NOMO-1 treated with DMSO at 0.1 percent for 48 hours (cell line): Measurements from ENCODE around the gene SCO2.
A peak's percentile ranks its signal among the peaks of the same experiment; 100 is the strongest.

Source experiments
- DNase-seq: peaks from one replicate; lab custom pipeline; 2025; ENCODE audit not compliant: unreplicated experiment; lab: John Stamatoyannopoulos, UW

The SCO2 gene

DNA sequence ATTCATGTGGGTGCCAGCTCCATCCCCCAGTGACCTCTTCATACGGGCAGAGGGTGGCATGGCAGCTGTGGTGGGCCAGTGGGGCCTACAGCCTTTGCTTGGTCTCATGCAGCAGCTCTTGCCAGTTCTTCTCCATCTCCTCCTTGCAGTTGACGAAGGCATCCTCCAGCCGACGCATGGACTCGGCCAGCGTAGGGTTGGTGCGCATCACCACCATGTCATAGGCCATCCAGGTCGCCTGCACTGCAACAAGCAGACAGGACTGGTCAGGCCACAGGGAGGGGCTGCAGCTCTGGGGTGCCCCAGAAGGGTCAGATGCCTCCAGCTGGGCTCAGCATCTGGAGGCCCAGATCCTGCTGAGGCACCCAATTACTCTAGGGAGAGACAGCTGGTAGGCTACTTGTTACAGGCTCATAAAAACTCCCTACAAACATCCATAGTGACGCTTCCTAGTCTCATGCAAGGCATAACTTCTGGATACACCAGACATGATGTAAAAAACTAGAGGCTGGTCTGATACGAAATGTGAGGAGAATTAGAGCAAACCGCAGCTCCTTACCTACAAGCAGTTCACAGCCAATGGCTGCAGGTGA is 25.9 kb upstream of the SCO2 start:
- no peak for DNase-seq

DNA sequence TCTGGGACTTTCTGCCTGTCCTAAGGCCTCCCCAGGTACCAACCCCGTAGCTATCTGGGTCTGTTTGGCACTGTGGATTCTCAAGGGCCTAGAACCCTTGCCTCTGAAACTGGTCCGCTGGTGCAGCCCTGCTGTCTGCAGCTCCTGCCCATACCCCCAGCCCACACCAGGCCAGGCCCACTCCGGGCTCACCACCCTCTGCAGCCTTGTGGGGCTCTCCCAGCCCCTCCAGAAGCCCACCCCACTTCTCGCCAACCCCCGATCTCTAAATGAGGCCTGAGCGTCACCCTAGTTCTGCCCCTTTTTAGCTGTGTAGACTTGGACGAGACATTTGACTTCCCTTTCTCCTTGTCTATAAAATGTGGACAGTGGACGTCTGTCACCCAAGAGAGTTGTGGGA is 25.0 kb upstream of the SCO2 start:
- DNase-seq: no peak

DNA sequence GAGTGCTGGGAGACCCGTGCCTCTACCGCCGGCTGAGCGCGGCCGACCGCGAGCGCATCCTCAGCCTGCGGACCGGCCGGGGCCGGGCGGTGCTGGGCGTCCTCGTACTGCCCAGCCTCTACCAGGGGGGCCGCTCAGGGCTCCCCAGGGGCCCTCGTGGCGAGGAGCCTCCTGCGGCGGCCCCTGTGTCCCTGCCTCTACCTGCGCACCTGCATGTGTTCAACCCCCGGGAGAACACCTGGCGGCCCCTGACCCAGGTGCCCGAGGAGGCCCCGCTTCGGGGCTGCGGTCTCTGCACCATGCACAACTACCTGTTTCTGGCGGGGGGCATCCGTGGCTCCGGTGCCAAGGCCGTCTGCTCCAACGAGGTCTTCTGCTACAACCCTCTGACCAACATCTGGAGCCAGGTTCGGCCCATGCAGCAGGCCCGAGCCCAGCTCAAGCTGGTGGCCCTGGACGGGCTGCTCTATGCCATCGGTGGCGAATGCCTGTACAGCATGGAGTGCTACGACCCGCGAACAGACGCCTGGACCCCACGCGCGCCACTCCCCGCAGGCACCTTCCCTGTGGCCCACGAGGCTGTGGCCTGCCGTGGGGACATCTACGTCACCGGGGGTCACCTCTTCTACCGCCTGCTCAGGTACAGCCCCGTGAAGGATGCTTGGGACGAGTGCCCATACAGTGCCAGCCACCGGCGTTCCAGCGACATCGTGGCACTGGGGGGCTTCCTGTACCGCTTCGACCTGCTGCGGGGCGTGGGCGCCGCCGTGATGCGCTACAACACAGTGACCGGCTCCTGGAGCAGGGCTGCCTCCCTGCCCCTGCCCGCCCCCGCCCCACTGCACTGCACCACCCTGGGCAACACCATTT is 23.8 kb upstream of the SCO2 start:
- no peak for DNase-seq

DNA sequence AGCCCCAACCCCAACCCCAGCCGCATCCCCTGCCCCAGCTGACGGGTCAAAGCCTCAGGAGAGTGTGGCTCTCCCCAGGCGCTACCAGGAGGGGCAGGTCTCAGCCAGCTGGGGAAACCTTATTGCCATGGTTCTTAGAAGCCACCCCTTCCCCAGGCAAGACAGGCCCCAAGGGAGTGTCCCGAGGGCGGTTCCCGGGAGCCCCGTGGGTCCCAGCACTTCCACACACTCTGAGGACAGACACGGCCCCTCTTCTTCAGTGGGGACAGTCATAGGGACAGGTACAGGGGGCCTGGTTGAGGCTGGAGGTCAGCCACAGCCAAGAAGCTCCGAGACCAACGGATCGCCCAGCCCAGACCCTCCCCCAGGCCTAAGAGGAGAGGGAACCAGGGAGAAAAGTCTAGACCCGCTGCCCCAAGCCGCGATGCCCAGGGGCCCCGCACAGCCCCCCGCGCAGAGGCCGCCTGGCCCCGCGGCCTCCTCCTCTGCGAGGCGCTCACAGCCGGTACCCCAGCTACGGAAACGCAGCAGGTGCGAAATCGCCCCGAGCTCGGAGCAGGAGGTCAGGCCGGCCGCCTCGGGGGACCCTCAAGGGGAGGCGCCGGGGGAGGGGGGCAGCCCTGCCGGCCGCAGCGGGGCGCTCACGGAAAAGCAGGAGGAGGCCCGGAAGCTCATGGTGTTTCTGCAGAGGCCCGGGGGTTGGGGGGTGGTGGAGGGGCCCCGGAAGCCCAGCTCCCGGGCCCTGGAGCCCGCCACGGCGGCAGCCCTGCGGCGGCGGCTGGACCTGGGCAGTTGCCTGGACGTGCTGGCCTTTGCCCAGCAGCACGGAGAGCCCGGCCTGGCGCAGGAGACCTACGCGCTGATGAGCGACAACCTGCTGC is 22.9 kb upstream of the SCO2 start:
- DNase-seq: no peak

DNA sequence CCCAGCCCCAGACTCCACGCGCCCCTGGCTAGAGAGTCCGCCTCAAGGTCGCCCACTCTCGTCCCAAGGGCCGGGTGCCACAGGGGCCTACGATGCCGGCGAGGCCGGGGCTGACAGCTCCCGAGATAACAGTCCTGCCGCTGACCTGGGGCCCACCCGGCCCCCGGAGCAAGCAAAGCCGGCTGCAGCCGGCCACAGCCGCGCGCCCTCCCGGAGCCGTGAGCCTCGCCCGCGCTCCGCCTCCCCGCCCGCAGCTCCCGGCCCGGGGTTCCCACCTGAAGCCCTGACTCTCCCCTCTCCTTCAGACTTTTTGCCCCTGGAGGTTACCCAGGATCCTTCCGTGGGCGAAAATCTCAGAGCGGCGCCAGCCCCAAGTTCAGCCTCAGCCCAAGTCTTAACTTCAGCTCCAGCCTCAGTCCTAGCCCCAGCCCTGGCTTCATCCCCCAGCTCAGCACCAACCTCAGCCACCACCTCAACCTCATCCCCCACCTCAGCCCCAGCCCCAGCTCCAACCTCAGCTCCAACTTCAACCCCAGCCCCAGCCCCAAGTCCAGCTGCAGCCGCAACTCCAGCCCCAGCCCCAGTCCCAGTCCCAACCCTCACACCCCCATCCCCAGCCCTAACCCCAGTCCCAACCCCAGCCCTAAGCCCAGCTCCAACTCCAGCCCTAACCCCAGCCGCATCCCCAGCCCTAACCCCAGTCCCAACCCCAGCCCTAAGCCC is 22.0 kb upstream of the SCO2 start:
- DNase-seq: no peak

DNA sequence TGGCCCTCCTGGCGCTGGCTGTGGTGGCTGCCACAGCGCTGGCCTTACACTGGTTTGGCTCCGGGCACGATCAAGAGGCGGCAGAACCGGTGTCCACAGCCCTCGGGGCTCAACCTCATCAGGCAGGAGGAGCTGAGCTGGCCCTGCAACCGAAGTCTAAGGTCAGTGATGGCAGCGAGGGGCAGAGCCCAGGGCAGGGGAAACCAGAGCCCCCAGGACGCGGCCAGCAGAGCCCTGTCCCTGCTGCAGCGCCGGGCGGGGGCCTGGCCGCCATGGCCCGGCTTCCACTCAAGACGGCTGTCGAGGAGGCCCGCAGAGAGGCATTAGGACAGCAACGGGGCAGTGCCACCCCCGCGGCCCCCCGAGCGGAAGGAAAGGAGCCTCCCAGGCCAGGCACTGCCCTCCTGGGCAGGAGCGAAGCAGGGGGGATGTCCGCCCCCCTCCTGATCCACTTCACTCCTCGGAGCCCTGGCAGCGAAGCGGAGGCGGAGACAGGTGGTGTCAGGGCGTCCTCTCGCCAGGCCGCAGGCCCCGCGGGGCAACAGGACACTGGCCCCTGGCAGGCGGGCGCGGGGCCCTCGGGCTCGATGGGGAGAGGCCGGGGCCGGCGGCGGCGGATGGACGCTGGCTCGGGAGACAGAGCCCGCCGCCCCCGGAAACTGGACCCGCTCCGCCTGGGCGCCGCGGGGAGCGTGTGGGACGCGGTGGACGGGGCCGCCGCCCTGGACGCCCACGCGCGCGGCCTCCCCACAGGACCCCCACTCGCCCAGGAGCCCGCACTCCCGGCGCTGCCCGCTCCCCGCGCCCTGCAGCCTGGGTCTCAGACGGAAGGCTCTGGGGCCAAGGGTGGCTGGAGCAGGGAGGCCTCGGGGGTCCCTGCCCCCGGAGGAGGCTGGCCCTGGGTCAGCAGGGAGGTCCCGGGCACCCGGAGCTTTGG is 21.2 kb upstream of the SCO2 start:
- DNase-seq: no peak

DNA sequence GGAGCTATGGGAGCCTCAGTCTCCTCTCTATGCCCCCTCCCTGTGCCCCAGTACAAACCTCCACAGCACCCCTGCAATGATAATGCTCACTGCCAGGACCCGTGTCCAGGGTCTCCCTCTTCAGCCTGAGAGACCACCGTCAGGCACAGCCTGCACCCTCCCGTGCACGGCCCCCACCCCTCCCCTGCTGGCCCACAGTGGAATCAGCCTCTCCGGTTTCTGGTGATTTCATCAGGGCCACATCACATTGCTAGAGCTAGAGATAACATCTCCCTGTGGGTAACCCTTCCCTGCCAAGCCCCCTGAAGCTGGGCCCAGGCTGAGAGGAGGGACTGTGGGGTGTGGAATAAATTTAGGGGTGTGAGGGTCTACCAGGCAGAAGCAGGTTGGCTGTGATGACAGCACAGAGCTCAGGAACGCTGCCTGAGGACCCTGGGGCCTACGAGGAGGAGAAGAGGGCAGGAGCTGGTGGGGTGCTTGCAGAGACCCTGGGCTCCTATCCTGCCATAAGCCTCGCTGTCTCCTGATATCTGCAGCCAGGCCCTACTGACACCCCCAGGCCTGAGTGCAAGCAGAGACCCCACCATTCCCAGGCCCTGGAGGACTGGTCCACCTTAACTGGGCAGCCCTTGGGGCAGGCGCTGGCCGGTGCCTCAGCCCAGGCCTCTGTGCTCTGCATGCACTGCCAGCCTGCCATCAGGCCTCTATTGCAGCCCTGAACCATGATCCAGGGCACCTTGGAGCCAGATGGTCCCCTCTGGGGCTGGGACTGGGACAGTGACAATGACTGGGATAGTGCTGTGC is 20.3 kb upstream of the SCO2 start, which contains the start of gene KLHDC7B:
Gene KLHDC7B, plus strand, starts transcription at position 378 of the 804 bp plus-strand sequence. Its CDS starts 345 bp downstream, at position 723.
- no peak for DNase-seq

DNA sequence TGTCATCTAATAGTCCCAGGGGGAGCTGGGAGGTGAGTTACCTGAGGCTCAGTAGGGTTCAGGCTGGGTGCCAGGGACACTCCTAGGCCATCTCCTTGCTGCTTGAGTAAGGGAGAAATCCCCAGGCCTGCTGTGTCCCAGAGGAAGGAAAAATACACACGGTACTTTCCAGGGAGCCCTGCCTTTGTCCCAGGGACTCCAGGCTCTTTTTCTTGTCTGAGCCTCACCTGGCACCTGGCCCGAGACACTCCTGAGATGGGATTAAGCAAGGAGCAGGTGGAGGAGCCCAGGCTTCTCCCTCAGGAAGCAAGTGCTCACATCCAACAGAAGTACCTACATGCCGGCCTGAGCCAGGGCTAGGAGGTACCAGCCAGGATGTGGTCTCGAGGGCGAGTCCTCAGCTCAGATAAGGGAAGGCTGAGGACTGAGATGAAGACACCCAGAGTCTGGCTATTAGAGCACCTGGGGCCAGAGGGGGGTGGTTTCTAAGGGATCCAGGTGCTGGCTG is 19.4 kb upstream of the SCO2 start:
- no peak for DNase-seq

DNA sequence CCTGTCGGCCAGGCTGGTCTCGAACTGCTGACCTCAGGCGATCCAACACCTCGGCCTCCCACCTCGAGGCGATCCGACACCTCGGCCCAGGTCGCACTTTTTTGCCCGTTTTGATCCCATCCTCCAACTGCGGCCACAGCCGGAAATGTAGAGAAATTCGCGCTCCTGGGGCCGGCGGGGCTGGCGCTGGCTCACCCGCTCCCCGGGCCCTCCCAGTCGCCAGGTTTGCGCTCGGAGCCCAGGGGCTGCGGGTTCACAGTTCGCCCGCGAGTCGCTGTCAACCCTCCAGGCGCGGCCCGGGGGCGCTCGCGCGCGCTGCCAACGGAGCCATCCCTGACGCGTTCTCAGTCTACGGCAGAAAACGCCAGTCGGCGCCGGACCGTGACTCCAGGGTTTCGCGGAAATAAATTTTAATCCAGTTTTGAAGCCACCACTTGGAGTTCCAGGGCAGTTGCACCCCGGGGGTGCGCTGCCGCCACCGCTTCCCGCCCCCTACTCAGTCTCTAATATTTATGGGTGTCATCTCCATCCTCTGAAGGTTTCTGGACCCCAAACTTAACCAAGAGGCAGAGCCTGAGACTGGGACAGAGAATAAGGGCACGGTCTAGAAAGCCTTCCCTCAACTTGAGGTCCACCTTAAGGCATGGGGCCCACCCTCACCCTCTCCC is 18.8 kb upstream of the SCO2 start:
- DNase-seq: peak; percentile 77

DNA sequence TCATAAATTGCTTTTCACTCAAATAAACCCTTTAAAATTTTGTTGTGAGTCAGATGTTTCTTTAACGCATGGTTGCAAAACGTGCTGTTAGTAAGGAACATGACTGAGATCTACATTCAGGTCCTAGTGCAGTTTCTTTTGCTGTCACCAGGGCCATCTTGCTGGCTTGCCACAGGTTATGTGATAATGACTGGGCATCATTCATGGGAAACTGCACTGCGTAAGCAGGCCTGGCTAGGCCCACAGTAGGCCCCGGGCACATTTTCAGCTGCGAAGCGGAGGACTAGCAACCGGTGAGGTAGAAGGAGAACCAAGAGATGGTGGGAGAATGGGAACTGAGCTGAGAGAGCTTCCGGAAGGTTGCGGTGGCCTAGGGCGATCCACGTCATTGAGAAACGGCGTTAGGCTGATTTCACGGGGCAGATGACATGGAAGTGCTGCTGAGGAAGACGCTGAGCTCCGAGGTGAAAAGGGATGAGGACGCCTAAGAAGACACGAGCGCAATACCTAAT is 17.1 kb upstream of the SCO2 start:
- DNase-seq: peak; percentile 91

DNA sequence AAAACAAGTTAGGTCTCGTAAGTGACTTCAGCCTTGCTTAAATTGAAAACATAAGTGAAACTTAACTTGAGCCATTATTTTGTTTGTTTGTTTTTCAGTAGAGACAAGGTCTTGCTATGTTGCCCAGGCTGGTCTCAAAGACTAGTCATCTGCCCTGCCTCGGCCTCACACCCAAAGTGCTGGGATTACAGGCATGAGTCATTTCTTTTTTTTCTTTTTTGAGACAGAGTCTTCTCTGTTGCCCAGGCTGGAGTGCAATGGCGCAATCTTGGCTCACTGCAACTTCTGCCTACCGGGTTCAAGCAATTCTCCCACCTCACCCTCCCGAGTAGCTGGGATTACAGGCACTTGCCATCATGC is 16.2 kb upstream of the SCO2 start:
- peak; percentile 85 for DNase-seq

DNA sequence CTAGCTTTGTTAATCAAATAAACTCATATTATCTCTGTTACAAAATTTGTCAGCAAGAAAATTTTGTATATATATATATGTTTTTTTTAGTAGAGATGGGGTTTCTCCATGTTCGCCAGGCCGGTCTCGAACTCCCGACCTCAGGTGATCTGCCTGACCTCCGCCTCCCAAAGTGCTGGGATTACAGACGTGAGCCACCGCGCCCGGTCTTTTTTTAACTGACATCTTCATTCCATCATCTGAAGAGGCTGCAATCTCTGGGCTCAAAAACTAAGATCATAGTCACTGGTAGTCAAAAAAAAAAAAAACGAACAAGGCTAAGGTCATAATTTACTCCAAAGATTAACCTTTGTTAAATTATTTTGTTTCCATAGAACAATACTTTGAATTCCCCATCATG is 15.0 kb upstream of the SCO2 start:
- DNase-seq: no peak

DNA sequence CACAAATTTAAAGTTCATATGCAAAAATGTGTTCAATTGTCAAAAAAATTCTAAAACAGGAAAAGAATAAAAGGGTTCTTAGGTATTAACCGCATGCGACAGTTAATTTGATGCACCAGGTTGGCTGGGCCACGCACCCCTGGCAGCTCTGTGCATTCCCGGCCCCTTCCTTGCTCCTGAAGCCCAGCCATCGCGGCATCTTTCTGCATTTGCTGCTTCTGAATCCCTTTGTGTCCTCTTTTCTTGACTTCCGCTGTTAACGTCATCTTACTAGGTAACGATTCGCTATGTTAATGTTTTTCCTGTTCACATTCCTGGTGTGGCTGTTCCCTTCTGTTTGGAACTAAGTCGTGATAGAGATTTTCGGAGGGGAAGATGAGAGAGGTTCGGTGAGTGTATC is 12.4 kb upstream of the SCO2 start:
- no peak for DNase-seq

DNA sequence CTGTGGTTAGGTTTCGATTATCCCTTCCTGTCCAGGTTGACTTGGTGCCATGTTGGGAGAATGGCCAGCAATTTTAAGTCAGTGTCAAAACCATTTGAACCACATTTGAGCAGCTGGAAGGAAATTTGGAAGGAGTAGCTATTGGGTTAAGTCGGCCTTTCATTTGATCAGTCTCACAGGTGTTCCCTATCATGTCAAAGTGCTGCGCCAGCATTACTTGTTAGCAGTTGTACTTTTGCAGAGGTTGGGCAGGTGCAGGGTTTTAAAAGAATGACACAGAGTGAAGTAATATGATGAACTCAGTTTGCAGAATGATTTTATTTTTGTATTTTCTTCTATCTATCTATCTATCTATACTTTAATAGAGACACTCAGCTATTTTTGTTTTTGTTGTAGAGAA is 10.8 kb upstream of the SCO2 start:
- DNase-seq: no peak

DNA sequence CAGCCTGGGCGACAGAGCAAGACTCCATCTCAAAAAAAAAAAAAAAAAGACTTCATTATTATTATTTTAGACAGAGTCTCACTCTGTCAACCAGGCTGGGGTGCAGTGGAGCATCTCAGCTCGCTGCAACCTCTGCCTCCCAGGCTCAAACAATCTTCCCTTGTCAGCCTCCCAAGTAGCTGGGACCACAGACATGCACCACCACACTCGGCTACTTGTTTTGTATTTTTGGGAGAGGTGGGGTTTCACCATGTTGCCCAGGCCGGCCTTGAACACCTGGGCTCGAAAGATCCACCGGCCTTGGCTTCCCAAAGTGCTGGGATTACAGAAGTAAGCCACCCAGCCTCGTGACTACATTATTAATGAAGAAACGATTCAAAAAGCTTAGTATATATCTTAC is 9.7 kb upstream of the SCO2 start:
- DNase-seq: no peak

DNA sequence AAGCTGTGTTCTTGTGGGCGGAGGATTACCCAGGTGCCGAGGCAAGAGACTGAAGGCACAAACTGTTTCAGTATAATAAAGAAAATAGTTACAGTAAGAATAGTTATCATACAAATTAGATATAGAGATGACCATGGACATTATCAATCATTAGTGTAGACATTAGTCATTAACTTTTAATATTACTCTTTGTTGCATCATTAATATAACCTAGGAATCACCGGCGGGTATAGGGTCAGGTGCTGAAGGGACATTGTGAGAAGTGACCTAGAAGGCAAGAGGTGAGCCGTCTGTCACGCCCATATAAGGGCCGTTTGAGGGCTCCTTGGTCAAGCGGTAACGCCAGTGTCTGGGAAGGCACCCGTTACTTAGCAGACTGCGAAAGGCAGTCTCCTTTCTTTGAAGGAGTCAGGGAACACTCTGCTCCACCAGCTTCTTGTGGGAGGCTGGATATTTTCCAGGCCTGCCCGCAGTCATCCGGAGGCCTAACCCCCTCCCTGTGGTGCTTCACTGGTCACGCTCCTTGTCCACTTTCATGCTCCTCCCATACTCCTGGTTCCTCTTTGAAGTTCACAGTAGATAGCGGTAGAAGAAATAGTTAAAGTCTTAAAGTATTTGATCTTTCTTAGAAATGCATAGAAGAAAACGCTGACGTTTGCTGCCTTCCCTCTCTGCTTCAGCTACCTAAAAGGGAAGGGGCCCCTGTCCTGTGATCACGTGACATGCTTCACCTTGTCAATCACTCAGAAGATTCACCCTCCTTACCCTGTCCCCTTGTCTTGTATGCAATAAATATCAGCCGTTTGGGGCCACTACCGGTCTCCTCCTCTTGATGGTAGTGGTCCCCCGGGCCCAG is 8.7 kb upstream of the SCO2 start:
- peak; percentile 65 for DNase-seq
